Ovary (tissue), 3 donors: Measurements from ENCODE around the gene RBBP9.
"Not testable (repeated sequence)": the region's sequence is repeated elsewhere in the genome, so short reads cannot be mapped to it uniquely, and the experiment has no call there.

Source experiments
- CTCF ChIP-seq, 3 donors: fragments of 450-650 bp in 2 of 3; fragments of 200-600 bp in 1 of 3; IDR thresholded peaks; one replicate each; pipeline versions ENCODE4 v1.5.1 to v1.8.0; 2016 to 2022; ENCODE audit warnings: antibody characterized with exemption in 3 of 3, mild to moderate bottlenecking in 1 of 3
- EP300 ChIP-seq: sonication (generic); formaldehyde crosslinking; IDR thresholded peaks from one replicate; pipeline ENCODE4 v1.6.1; 2017; ENCODE audit warnings: antibody characterized with exemption
- POLR2A ChIP-seq: fragments of 450-650 bp; IDR thresholded peaks from one replicate; pipeline ENCODE4 v1.6.1; 2017; ENCODE audit warnings: antibody characterized with exemption, mild to moderate bottlenecking, moderate library complexity
- donor health status: DM: no; HTN: no; CAD: no.

- not testable (repeated sequence) for TF ChIP-seq POLR2A; CTCF (IDR thresholded peaks at IDR 0.05); EP300
Observed at GRCh38 chr20:18501672-18502071, 4.6 kb upstream of the RBBP9 start.
